Measurements from ENCODE around the gene NOL3.

The NOL3 gene

DNA sequence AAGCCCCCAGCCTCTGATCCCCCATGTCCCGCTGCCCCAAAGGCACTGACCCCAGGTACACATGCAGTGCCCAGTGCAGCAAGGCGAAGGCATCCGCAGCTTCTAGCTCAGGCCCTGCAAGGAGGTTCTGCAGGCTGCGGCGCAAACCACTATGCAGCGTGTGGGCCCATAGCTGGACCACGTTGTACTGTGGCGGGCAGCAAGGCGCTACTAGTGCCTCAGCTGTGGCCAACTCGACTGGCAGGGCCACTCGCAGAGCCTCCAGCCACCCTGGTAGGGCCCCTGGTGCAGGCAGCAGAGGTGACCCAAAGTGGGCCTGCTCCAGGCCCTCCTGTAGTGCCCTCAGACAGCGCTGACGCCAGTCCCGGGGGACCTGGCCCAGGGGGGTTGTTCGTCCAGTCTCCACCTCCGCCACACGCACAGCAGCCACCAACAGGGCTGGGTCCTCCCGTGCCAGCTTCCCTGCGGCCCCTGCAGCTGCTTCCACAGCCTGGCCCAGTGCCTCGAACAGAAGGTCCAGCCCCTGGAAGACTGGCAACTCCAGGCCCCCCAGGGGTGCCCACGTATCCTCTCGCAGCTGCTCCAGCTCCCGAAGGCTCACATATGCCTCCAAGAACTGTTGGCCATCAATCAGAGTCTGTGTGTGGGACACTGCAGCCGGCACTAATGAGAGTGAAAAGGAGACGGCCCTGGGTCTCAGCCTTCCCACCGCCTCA, 17.0 kb downstream of the NOL3 start:
- in situ Hi-C loops (cut with MboI; ENCODE audit: low sequenced_read_pairs): no loop called here

DNA sequence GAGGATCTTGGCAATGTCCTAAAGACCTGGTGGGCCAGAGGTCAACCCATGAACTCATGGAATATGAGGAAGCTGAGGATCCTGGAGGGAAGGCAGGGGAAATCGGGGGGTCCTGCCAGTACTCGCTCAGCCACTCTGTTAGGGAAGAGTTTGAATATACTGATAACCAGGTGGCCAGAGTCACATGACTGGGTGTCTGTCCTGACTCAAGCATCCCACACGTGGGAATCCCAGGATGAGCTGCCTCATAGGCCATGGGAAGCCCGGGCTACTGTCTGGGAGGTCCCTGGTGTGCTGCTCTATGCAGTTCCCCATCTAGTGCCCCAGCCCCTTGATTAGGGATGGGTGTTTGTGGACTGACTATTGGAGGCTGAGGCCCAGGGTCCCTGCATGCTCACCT, 18.0 kb downstream of the NOL3 start:
- in situ Hi-C loops (cut with MboI; ENCODE audit: low sequenced_read_pairs): no loop called here

DNA sequence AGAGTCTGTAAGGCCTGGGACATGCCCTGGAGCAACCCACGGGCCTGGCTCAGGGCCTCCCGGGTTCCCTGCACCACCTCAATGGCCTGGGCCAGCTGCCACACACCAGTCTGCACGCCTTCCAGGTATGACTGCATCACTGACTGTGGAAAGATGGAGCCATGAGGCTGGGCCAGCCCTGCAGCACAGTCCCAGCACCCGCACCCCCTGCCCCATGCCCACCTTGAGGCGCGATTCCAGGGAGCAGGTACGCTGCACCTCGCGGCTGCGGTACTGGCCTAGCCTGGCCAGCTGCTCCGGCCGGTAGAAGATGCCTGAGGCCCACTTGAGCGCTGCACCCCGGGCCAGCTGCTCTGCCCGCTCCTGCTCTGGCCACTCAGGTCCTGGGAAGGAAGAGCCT, 18.5 kb downstream of the NOL3 start:
- in situ Hi-C loops (cut with MboI; ENCODE audit: low sequenced_read_pairs): no loop called here

DNA sequence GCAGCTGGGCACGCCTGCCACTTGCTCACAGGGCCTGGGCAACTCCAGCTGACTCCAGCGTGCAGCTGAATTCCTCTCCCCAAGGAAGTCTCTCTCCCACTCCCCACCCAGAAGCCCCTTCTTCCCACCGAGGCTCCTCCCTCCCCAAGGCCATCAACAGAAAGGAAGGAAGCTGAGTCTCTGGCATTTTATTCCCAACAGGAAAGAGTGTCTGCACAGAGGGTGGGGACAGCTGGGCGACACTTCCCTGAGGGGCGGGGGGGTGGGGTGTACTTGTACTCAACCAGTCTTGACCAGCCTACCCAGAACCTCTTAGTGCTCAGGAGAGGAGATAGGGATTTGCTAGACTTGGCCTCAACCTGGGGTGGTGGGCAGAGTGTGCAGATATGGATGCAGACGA, 19.7 kb downstream of the NOL3 start, which contains the start of gene EXOC3L1:
Gene EXOC3L1 (minus strand): TSS at position 96 of the 400 bp plus-strand sequence. CDS start 460 bp downstream, outside the sequence.
- in situ Hi-C loops (cut with MboI; ENCODE audit: low sequenced_read_pairs): no loop called here

DNA sequence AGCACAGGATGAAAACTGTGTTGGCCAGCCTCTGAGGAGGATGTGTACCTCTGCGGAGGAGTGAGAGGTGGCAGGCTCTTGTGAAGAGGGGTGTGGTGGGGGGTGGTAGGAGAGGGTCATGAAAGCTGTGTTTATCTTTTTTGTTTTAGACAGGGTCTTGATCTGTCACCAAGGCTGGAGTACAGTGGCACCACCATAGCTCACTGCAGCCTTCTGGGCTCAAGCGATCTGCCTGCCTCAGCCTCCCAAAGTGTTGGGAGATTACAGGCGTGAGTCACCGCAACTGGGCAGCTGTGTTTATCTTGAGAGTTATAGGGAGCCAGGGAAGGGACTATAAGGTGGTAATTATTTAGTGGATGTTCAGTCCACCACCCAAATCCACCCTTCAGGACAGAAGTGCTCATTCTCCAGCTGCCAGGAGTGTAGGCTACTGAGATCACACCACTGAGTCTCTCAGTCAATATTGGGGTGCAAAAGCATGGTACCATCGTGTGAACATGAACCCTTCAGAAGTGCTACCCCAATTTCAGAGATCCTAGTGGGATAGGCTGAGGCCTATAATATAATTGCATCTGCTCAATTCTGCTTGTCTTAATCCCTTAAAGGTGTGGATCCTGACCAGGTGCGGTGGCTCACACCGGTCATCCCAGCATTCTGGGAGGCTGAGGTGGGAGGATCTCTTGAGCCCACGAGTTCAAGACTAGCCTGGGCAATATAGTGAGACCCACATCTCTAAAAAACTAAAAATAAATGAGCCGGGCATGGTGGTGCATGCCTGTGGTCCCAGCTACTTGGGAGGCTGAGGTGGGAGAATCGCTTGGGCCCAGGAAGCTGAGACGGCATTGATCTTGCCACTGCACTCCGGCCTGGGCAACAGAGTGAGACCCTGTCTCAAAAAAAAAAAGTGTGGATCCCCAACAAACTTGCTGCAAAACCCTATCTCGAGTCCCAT, 20.4 kb downstream of the NOL3 start:
- in situ Hi-C loops (cut with MboI; ENCODE audit: low sequenced_read_pairs): no loop called here

DNA sequence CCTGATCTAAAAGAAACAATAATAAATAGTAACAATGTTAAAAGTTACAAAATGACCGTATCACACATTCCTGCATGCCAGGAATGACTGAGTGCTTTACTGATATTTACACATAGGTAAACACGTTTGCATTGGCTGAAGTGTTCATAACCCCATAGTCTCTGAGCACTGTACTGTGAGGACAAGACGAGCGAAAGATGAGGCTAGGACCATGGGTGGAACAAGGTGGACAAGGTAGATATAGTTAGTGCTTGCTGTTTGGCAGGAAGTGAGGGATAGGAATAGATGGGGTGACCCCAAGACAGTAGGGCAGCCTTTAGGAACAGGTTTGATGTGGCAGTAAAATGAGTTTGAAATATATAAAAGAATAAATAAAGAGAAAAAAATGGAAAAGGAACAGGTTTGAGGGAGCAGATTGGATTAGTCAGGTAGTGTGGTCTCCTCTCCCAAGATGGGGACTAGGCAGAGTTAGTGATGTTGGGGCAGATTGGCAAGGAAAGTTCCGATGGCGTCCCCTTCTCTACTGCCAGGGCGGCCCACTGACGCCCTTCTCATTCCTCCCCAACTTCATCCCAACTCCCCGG, 21.2 kb downstream of the NOL3 start:
- in situ Hi-C loops (cut with MboI; ENCODE audit: low sequenced_read_pairs): no loop called here

DNA sequence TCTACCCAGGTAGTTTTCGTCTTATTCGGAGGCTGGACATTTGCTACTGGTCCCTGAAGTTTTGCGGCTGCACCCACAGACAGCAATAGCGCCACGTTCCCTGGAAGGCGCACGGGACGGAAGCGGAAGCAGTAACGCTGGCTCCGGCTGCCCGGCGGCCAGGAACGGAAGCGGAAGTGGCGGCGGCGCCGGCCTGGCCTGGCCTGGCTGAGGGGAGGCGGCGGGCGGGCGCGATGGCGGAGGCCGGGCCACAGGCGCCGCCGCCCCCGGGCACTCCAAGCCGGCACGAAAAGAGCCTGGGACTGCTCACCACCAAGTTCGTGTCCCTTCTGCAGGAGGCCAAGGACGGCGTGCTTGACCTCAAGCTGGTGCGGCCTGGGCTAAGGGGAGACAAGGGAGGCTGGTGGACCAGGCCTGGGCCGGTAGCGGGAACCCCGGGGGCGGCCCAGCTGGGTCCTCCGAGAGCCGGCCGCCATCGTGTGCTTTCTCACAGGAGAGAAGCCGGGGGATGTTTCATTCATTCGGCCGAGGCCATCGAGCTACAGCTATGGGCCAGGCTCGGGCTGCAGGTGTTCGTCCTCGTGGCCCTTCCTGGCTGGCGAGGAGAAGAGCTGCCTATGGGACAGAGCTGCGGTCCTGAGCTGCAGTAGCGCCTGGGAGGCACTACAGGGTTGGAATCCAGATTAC, 21.8 kb downstream of the NOL3 start, which contains the start of gene E2F4:
Gene E2F4 (plus strand): TSS at position 161 of the 687 bp plus-strand sequence. CDS start 73 bp downstream, at position 234.
- in situ Hi-C loops (cut with MboI; ENCODE audit: low sequenced_read_pairs): no loop called here

DNA sequence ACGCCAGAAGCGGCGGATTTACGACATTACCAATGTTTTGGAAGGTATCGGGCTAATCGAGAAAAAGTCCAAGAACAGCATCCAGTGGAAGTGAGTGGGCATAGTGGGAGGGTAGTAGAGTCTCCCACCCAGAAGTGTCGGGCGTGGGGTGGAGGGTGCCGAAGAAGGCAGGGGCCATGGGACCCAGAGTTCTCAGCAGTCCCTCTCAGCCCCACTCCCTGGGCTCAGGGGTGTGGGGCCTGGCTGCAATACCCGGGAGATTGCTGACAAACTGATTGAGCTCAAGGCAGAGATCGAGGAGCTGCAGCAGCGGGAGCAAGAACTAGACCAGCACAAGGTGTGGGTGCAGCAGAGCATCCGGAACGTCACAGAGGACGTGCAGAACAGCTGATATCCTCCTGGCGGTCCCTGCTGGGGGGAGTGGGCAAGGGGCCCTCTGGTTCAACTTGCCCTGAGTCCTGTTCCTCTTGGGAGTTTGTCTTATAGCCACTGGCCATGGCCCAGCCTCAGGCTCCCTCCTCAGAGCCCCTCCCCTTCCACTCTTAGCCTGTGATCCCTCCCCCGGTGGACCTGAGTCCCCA, 22.5 kb downstream of the NOL3 start:
- in situ Hi-C loops (cut with MboI; ENCODE audit: low sequenced_read_pairs): no loop called here

DNA sequence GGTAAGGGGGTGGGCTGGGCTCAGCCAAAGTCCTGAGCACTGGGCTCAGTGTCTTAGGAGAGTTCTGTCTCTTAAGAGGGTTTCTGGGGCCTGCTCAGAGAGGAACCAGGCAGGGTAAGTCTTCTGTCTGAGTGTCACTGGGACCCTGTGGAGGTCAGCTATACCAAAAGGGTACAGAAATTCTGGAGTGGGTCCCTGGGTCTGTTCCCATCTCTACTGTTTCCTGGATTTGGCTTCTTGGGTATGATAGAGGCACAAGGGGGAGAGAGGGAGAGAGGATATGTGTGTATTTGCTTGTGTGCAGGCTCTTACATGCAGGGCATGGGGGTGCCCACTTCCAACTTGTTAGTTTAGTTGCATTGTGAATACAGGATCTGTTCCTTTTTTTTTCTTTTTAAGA, 23.2 kb downstream of the NOL3 start:
- in situ Hi-C loops (cut with MboI; ENCODE audit: low sequenced_read_pairs): no loop called here

DNA sequence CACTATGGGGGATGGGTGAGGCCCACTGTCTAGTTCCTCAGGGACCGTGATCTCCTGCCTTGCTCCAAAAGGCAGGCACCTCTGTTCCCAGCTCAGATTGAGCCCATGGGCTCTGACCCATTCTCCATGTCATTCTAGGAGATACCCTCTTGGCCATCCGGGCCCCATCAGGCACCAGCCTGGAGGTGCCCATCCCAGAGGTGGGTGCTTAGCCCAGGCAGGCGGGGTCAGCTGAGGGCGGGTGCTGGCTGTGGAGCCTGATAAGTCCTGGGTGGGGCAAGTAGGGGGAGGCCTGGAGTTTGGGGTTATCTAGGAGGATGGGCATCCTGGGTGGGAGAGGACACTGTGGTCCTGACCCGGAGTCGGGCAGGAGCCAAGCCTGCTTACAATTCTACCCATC, 23.9 kb downstream of the NOL3 start:
- in situ Hi-C loops (cut with MboI; ENCODE audit: low sequenced_read_pairs): no loop called here

DNA sequence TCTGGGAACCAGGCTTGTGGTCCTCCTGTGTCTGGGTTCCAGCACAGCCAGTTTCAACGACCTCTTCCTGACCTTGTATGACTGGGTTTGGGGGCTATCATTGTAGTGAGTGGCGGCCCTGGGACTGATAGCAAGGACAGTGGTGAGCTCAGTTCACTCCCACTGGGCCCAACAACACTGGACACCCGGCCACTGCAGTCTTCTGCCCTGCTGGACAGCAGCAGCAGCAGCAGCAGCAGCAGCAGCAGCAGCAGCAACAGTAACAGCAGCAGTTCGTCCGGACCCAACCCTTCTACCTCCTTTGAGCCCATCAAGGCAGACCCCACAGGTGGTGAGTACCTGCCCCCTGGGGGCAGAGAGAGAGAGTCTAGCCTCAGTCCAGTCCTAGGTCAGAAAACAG, 25.3 kb downstream of the NOL3 start:
- in situ Hi-C loops (cut with MboI; ENCODE audit: low sequenced_read_pairs): no loop called here

DNA sequence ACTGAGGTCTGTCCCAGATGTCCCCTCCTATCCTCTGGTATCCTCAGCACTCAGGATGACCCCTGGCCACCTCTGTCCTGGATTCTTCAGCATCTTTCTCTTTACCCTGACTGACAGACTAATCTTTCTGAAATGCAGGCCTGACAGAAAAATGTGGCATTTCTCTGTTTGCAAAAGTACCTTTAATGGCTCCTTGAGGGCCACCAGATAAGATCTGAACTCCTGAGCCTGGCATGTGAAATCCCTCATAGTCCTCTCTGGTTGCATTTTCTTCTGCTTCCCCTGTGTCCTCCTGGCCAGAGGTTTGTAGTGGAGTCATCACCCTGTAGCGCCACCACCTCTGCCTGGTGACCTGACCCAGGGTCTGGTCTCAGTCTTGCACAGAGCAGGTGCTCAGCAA, 26.5 kb downstream of the NOL3 start:
- in situ Hi-C loops (cut with MboI; ENCODE audit: low sequenced_read_pairs): no loop called here

DNA sequence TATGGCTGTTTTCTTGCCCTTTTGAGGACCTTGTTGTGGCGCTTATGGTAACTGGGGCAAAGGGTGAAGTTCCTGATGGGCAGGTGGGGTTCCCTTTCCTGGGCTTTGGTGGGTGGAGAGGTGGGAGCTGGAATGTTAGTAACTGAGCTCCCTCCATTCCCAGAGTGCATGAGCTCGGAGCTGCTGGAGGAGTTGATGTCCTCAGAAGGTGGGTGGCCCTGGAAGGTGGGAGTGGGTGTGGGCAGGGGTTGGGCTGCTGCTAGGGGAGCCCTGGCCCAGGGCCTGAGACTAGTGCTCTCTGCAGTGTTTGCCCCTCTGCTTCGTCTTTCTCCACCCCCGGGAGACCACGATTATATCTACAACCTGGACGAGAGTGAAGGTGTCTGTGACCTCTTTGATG, 27.4 kb downstream of the NOL3 start:
- in situ Hi-C loops (cut with MboI; ENCODE audit: low sequenced_read_pairs): no loop called here

DNA sequence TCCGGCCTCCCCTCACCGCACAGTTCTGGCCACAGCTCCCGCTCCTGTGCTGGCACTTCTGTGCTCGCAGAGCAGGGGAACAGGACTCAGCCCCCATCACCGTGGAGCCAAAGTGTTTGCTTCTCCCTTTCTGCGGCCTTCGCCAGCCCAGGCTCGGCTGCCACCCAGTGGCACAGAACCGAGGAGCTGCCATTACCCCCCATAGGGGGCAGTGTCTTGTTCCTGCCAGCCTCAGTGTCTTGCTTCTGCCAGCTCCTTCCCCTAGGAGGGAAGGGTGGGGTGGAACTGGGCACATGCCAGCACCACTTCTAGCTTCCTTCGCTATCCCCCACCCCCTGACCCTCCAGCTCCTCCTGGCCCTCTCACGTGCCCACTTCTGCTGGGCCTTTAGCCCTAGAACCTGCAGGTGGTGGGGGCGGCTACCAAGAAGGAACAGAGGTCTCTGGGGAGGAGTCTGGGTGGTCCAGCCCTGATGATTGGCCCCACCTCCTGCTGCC, 27.9 kb downstream of the NOL3 start:
- in situ Hi-C loops (cut with MboI; ENCODE audit: low sequenced_read_pairs): no loop called here

DNA sequence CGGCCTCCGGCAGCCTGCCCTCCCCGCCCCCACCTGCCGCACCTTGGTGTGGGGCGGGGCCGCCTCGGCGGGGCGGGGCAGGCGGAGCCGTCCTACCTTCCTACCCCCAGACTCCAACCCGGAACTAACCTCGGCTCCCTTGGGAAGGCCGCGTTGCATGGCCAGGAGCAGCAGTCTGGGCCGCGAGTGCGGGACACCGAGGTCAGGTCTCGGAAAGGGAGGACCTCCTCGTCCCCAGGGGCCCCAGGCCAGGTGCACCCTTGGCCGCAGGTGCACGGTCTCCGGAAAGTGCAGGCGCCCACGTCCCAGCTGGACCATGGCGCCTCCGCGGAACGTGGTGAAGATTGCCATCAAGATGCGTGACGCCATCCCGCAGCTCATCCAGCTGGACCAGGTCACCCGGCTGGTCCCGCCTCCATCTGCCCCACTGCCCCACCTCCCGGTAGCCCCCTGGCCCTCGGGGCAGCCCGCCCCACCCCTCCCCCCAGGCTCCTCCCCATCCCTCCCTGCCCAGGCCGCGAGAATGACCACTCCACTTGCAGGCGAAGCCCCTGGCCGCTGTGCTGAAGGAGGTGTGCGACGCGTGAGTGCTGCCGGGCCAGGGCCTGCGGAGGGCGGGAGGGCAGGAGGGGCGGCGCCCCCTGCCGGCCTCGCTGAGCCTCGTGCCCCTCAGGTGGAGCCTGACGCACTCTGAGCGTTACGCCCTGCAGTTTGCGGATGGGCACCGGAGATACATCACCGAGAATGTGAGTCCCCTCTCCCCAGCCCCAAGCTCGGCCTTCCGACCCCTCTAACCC, 28.9 kb downstream of the NOL3 start, which contains the start of gene ELMO3:
Gene ELMO3 (plus strand): TSS at position 121 of the 797 bp plus-strand sequence. CDS start 196 bp downstream, at position 317.
- in situ Hi-C loops (cut with MboI; ENCODE audit: low sequenced_read_pairs): no loop called here

DNA sequence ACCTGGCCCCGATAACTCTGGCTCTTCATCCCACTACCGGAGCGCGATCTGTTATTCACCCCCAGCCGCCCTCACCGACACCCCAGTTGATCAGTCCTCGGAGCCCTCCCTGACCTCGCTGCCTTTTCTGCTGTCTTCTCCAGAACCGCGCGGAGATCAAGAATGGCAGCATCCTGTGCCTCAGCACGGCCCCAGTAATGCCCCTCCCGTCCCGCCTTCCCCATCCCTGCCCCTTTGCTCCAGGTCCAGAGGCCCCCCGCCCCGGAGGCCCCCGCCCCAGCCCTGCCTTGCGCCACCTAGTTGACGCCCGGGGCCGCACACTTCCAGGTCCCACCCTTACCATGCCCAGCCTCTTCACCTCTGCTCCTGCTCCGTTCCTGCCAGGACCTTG, 29.5 kb downstream of the NOL3 start:
- in situ Hi-C loops (cut with MboI; ENCODE audit: low sequenced_read_pairs): no loop called here

DNA sequence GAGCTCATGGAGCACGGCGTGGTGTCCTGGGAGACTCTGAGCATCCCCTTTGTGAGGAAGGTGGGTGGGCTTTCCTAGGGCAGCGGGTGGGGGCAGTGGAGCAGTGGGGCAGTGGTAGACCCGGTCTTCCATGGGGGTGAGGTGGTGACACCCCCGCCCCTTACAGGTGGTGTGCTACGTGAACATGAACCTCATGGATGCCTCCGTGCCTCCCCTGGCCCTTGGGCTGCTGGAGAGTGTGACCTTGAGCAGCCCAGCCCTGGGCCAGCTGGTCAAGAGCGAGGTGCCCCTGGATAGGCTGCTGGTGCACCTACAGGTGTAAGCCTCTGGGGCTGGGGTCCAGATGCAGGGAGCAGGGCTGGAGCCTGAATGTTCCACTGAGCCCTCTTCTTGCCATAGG, 30.2 kb downstream of the NOL3 start:
- in situ Hi-C loops (cut with MboI; ENCODE audit: low sequenced_read_pairs): no loop called here

DNA sequence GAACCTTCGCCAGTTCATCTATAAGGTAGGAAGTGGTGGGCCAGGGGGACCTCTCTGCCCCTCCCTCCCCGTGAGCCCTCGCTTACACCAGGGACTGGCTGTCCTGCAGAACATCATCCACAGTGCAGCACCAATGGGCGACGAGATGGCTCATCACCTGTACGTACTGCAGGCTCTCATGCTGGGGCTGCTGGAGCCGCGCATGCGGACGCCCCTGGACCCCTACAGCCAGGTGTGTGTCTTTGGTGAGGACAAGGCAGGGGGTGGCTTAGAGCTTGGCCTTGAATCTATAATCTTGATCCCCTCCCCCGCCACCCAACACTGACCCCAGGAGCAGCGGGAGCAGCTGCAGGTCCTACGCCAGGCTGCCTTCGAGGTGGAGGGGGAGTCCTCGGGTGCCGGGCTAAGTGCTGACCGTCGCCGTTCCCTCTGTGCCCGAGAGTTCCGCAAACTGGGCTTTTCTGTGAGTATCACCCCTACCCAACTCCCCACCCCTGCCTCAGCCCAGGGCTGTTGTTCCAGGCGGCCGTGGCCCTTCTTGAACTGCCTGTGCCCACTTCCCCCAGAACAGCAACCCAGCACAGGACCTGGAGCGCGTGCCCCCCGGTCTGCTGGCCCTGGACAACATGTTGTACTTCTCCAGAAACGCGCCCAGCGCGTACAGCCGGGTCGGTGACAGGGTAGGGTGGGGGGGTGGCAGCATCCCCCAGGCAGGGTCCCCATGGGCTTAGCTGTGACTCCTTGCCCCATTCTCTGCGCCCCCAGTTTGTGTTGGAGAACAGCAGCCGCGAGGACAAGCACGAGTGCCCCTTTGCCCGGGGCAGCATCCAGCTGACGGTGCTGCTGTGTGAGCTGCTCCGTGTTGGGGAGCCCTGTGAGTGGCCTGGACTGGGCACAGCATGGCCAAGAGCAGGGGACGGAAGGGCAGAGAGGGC, 31.3 kb downstream of the NOL3 start:
- in situ Hi-C loops (cut with MboI; ENCODE audit: low sequenced_read_pairs): no loop called here

Data from HL-60/S4 (cell line).